Stimulated activated CD4-positive, alpha-beta T cell treated with anti-CD3 and anti-CD28 coated beads, Interleukin-1b, Interleukin-23, amount 100 ng/mL, for 1 hour (primary cell): ENCODE measurements around the gene STX3.
A peak's percentile ranks its signal among the peaks of the same experiment; 100 is the strongest.

Experiments used
- DNase-seq, 2 donors: peaks; one replicate each; pipeline ENCODE4 v3.0.0-alpha.2; 2020; ENCODE audit warnings: low read depth in 2 of 2

The STX3 gene

DNA sequence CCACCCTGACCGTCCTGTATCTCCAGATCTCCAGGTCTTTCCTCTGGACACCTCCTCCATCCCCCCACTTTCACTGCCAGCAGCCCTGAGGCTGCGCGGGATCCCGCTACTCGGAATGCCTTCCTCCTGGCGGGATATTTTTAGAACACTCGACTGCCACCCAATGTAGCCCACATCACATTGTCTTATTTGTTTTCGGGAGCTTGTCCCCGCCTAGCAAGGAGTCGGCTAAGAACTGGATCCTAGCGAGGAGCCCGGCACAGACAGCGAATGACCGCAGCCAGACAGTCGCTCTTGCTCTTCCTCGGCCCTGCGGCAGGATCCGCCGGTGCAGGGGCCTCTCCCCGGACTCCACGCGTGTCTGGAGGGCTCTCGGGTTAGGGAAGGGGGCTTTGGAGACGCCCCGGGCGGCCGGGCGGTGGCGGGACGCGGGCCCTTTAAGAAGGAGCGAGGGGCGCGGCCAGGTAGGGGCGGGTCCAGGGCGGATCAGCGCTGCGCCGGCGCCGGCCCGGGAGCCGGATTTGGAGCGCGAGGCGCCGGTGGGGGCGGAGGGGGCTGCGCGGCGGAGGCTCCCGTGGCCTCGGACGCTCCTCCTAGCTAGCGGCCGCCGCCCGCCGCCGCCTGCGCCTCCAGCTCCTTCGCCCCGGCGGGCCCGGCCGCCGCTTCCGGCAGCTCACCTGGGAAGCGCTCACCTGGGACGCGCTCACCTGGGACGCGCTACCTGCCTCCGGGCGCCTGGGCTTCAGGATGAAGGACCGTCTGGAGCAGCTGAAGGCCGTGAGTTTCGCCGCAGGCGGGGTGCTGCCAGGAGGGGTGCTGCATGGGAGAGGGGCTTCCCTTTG is at the start of gene STX3:
STX3 (plus strand) TSS at position 518 of the 842 bp plus-strand sequence; CDS start at position 748, 230 bp downstream.
- peak; percentile 20 to 34 for DNase-seq

DNA sequence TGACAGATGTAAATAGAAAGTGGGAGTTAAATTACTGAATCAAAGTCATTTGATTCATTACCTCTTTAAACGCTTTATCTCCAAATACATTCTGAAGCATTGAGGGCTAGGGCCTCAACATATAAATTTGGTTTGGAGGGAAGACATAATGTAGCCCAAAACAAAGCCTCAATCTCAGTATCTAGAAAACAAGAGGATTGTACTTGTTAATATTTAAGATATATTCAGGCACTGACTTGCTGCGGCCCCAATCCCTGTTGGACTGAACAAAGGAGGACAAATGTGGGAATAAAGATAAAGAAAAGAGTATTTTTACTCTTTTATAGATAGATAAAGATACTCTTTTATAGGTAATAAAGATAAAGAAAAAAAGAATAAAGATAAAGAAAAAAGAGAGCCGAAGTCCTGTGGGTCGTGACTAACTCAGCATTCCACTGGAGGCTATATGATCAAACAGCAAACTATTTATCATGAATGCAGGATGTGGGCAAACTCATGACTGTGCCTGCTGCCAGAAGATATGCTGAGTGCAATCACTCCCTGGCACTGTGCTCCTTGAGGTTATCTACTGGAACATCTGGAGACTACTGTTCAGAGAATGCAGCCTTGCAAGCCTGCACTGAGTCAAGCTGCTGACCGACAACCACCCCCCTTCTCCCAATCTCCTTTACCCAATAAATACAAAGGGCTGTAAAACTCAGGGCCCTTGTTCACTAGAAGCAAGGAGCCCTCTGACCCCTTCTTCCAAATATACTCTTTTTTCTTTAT is 48.5 kb upstream of the STX3 start:
- no peak for DNase-seq

GRCh38 chr11:59707371-59707770 is 47.8 kb upstream of the STX3 start:
- DNase-seq: no peak

- no peak for DNase-seq
These were observed 46.6 kb upstream of the STX3 start for GRCh38 chr11:59708537-59708936.

DNA sequence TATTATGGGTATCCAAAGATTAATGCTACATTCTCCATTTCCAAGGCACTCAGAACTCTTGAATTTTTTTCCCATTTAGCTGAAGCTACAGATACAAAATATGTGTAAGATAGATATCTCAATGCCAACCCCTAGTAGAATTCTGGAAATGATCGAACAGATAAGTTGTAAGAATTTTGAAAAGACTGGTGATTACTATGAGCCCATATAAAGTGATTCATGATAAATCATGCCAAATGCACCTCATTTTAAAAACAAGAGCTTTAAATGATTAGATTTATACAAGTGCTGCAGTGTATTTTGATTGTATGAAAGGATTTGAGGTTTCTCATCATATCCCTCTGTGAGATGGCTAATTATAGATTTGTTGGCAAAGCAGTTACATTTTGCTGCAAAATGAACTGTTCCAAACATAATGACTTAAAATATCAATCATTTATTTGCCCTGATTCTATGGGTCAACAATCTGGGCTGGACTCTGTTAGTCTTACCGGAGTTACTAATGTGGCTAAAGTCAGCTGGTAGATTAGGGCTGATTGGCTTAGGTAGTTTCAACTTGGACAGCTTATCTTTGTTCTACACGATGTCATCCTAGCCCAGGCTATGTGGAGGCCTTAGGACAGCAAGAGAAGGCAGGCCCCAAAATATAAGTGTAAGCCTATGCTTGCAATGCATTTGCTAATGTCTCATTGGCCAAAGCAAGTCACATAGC is 44.9 kb upstream of the STX3 start:
- DNase-seq: no peak

DNA sequence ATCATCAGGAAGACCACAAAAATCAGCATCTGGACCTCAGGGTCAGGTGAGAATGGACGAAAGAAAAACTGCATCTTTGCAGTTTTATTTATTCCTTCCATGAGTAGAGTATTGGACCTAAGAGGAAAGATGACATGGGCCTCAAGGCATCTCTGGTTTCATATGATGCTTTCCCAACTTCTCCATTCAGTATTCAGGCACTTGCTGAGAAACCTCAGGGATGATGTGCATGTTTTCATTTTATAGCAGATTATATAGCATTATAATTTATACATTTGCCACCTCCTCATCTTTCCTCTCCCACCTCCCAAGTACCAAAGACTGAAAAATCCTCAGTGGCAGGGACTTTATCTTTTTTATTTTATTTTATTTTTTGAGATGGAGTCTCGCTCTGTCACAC is 41.4 kb upstream of the STX3 start, which contains the start of gene OR10V1:
OR10V1 (minus strand) TSS at position 101 of the 400 bp plus-strand sequence; CDS start at position 101, 0 bp downstream.
- no peak for DNase-seq

GRCh38 chr11:59716051-59716450 is 39.1 kb upstream of the STX3 start:
- no peak for DNase-seq

DNA sequence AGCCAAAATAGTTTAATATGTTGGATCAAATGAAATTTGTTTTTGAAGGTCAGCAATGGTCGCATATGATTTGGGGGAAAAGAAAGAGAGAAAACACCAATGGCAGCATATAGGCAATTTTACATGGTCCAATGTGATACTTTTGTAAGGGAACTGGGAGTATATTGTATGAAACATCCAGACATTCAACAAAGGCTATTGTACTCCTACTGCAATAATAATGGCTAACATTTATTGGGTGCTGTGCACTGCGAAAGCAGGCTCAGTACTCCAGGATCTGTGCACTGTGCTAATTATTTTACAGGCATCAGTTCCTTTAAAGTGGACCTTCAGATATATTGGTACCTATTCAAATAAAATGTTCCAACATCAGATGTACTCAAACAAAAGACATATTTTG is 35.6 kb upstream of the STX3 start:
- DNase-seq: no peak

GRCh38 chr11:59724066-59724465 is 31.1 kb upstream of the STX3 start:
- no peak for DNase-seq

DNA sequence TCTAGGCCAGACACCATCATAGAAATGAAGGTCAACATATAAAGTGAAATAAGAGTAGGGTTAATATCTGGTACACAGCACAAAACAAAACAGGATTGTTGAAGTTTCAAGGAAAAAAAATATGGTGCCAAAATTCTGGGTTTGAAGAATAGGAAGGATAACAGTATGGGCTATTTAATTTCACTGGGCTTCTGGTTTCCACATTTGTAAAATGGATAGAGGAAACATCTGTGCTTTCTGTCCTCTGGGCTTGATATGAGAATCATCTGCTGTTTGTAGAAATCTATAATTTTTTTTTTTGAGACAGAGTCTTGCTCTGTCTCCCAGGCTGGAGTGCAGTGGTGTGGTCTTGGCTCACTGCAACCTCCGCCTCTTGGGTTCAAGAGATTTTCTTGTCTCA is 27.8 kb upstream of the STX3 start:
- DNase-seq: no peak

- DNase-seq: no peak
These were observed 27.0 kb upstream of the STX3 start for GRCh38 chr11:59728154-59728553.

GRCh38 chr11:59728913-59729312 is 26.3 kb upstream of the STX3 start:
- DNase-seq: no peak

- no peak for DNase-seq
These were observed 25.3 kb upstream of the STX3 start for GRCh38 chr11:59729834-59730233.

DNA sequence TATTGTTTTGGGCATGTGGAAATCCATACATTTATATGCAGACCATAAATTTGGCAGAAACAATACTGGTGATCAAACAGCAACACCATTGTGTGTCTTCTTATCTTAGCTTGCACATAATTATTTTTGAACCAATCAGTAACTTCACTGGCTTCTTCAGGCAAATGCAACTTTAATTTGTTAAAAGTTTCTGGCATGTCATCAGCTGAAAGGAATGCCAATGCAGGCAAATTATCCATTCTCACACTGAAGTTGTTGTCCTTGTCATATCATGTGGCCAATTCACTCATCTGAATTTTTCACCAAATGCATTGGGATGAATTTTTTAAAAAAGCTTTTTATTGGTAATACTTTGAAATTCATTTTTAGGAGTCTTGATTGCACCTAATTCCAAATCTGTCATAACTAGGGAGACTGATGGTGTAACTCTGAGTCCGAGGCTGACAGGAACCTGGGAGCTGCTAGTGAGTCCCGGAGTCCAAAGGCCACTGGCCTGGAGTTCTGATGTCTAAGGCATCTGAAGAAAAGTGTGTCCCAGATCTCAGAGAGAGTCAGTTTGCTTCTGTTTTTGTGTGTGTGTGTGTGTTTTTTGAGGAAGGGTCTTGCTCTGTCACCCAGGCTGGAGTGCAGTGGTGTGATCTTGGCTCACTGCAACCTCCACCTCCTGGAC is 24.1 kb upstream of the STX3 start:
- no peak for DNase-seq

DNA sequence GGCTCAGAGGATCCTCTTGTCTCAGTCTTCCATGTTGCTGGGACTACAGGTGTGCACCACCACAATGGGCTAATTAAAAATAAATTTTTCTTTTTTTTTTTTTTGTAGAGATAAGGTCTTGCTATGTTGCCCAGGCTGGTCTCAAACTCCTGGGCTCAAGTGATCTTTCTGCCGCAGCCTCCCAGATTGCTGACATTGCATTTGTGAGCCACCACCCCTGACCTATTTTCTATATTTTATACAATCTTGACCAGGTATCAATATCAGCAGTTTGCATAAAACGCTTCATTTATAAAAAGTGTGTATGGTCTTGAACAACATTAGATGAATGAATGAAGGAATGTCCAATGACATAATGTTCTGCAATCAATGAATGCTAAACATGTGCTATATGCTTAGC is 9.1 kb upstream of the STX3 start:
- DNase-seq: no peak

DNA sequence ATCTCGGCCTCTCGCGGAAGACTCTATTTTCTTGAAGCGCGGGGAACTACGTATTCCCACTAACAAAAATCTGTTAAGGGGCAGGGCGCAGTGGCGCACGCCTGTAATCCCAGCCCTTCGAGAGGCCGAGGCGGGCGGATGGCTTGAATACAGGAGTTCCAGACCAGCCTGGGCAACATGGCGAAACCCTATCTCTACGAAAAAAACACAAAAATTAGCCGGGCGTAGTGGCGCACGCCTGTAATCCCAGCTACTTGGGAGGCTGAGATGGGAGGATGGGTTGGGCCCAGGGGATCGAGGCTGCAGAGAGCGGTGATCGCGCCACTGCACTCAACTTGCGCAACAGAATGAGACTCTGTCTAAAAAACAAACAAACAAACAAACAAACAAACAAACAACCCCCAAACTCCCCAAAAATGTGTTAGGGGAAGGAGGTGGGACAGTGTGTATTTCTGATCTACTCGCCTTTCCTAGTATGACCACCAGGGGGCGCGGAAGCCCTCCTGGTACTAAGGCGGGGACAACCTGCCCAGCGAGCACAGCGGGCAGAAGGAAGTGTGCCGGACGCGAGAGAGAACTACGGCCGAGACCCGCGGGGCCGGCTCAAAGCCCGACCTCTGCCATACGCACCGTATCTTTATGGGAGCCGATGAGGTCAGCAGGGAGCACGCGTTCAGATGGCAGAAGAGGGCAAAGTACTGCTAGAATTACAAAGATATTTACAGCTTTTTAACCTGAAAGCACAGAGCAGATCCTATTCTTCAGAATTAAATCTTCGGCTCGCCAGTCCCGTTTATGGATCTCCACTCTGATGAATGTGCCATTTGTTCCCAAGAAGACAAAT is 1.3 kb upstream of the STX3 start:
- DNase-seq: peak; percentile 69 to 75

- no peak for DNase-seq
These were observed 700 bp upstream of the STX3 start for GRCh38 chr11:59754494-59754858.

- peak; percentile 1 to 12 for DNase-seq
These were observed 753 bp downstream of the STX3 start for GRCh38 chr11:59755701-59756557.

GRCh38 chr11:59756558-59756840 is 1.3 kb downstream of the STX3 start:
- DNase-seq: no peak

DNA sequence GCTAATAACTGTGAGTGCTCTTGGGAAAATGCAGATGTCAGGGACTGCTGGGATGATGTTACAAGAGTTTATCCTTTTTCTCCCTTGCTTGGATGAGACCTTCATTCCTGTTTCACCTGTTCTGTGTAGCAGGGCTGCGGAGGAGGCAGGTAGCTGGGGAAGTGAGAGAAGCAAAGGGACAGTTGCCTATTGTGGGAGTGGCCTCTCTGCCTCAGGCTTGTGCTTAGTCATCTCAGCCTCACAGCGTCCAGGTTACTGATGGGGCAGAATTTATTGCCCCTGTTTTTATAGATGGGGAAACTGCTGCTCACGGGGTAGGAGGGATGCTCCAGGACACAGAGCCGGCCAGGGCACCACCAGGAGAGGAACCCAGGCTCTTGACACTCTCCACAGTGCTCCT is 1.7 kb downstream of the STX3 start:
- DNase-seq: no peak
